GM13977 (cell line): ENCODE results near the gene APOLD1.

Experiments
- DNase-seq: peaks from one replicate; pipeline ENCODE4 v3.0.0; 2012; ENCODE audit warnings: low spot score
- in situ Hi-C: fragments of 300-500 bp; cut with MboI; formaldehyde crosslinking; loops from one replicate; pipeline ENCODE4 v1.12.0; 2022; ENCODE audit warnings: low sequenced_read_pairs, low pct_unique_long_range_greater_than_20kb, mixed read lengths, inconsistent platforms; ENCODE audit not compliant: unreplicated experiment
- TF ChIP-seq, protein P1 (sequence below): IDR thresholded peaks from 2 replicates; pipeline ENCODE4 v1.5.1; 2012; ENCODE audit warnings: mild to moderate bottlenecking, control low read depth; ENCODE audit not compliant: insufficient read depth; ENCODE audit errors: extremely low read depth, missing control alignments

APOLD1 gene

DNA sequence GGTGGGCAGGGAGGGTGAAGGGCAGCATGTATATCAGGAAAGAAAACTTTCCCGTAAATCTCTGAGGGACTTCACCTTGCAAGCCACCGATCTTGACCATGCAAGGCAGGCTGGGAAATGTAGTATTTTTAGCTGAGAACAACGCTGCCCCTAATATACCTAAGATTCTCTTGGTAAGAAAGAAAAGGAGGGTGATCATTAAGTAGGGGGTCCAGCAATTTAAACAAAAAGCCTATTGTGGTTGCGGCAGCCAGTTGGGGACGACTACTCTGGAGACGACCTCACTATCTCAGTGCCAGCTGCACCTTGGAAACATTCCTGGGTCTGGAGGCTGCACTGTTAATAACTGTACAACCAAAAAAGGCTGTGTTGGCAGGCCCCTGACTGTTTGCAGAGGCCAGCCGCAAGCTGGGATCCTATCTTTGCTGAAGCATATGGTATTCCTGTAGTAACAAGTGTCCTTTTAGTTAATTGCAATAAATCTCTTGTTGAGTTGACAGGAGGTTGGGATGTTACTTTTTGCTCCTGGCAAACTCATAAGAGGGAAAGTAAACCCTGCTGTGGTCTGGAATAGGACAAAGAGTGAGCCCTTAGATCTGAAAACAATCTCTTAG lies 6.4 kb downstream of the APOLD1 start:
- in situ Hi-C loops, result loop anchor here (25.0 kb wide), 1 partner anchor 420 kb away; no protein-coding TSS in a partner anchor
- no peak for DNase-seq
- TF ChIP-seq, protein P1, sequence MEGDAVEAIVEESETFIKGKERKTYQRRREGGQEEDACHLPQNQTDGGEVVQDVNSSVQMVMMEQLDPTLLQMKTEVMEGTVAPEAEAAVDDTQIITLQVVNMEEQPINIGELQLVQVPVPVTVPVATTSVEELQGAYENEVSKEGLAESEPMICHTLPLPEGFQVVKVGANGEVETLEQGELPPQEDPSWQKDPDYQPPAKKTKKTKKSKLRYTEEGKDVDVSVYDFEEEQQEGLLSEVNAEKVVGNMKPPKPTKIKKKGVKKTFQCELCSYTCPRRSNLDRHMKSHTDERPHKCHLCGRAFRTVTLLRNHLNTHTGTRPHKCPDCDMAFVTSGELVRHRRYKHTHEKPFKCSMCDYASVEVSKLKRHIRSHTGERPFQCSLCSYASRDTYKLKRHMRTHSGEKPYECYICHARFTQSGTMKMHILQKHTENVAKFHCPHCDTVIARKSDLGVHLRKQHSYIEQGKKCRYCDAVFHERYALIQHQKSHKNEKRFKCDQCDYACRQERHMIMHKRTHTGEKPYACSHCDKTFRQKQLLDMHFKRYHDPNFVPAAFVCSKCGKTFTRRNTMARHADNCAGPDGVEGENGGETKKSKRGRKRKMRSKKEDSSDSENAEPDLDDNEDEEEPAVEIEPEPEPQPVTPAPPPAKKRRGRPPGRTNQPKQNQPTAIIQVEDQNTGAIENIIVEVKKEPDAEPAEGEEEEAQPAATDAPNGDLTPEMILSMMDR, result no peak

DNA sequence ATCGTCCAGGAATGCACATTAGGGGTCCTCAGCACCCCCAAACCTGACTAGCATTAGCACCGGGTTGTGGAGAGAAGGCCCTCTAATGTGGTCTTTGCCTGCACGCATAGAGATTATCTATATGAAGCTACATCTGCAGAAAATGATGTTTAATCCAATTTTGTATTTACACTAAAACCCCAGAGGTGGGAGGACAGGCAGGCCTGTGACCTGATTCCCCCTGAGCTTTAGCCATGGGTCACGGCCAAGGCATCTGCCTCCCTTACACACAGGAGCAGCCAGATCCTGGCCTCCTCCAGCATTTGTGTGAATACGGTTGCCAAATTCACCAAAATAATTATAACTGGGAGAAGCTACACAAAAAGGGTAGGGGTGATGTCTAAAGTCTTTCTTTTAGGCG lies 7.0 kb downstream of the APOLD1 start:
- no peak for DNase-seq
- TF ChIP-seq, protein P1, result no peak
- in situ Hi-C loops, result loop anchor here (25.0 kb wide), 1 partner anchor 420 kb away; no protein-coding TSS in a partner anchor

DNA sequence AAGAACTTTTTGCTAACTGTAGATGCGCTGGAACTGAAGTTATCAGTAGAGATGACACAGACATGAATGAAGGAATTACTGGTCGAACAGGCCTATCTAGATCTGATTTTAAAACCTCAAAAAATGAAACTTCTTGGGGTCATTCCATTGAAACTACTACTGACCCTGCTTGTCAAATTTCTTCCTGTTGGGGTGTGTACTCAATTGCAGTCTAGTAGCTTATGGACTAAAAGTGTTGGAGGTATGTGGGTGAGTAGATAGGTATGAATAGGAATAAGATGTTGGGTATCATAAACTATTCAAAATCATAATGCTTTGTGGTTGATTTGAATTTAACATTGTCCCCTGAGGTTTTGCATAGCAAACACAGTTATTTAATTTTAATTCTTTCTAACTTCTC lies 9.2 kb downstream of the APOLD1 start:
- no peak for DNase-seq
- in situ Hi-C loops, result loop anchor here (25.0 kb wide), 1 partner anchor 418 kb away; no protein-coding TSS in a partner anchor
- TF ChIP-seq, protein P1, result no peak

DNA sequence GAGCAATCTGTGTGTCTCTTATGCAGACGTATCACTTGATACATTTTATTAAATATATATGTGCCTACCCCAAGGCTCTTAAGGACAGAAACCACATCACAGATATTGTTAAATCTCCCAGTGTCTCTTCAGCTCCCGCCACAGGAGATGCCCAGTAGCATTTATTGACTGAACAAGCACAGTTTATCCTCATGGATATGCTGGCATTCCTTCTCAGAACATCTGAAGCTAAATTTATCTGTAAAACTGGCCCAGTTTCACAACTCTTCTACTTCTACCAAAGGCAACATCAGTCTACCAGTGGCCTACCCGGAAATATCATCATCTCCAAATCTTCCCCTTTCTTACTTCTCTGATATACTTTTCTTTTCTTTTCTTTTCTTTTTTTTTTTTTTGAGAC lies 10.7 kb downstream of the APOLD1 start:
- TF ChIP-seq, protein P1, result no peak
- in situ Hi-C loops, result loop anchor here (25.0 kb wide), 1 partner anchor 416 kb away; no protein-coding TSS in a partner anchor
- no peak for DNase-seq

DNA sequence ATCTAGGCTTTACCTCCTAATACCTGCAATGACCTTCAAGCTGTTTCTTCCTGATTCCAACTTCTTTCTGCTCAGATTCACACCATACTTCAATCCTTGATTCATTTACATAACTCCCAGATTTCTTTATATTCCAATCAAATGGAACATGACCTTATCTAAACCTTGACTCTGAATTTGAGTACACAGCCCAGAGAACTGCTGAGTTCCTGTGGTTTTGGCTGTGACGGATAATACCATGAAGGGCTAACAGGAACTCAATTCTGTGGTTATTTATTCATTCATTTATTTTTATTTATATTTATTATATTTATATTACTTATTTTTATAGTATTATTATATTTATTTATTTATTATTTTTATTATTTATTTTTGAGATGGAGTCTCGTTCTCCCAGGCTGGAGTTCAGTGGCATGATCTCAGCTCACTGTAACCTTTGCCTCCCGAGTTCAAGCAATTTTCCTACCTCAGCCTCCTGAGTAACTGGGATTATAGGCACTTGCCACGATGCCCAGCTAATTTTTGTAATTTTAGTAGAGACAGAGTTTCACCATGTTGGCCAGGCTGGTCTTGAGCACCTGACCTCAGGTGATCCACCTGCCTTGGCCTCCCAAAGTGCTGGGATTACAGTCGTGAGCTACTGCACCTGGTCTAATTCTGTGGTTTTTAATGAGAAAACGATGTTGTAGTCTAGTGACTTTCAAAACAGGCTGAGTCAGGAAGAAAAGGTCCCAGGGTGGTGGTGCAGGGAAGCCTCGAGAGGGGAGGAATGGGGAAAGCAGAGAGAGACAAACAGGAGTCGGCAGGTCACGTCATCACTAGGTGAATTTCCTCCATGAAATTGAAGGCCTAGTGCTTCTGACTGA lies 11.7 kb downstream of the APOLD1 start:
- TF ChIP-seq, protein P1, result no peak
- in situ Hi-C loops, result loop anchor here (25.0 kb wide), 1 partner anchor 415 kb away; no protein-coding TSS in a partner anchor
- DNase-seq, result no peak

DNA sequence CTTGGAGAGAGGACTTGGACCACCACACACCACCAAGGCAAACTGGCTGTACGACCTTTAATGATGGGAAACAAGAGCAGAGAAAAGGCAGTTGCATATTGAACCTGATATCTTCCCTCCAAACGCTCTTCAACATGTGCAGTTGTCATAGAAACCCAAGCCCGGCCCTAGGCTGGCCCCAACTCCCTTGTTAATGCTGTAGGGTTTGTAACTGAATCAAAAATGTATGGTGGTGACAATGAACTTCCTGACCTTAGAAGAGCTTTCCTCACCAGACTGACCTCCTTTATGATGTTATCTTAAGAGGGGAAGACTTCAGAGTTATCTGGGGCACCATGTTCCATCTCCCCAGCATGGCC lies 12.3 kb downstream of the APOLD1 start:
- DNase-seq, result no peak
- in situ Hi-C loops, result loop anchor here (25.0 kb wide), 1 partner anchor 415 kb away; no protein-coding TSS in a partner anchor
- TF ChIP-seq, protein P1, result no peak
